ENCODE measurements around the gene RIMKLA.
A peak's percentile ranks its signal among the peaks of the same experiment; 100 is the strongest.

RIMKLA gene

GRCh38 chr1:42430286-42431135, 49.9 kb downstream of the RIMKLA start:
- no peak for DNase-seq

GRCh38 chr1:42431514-42431913, 50.9 kb downstream of the RIMKLA start:
- no peak for DNase-seq

GRCh38 chr1:42432714-42433113, 52.1 kb downstream of the RIMKLA start:
- no peak for DNase-seq

- no peak for DNase-seq
These were observed 52.8 kb downstream of the RIMKLA start for GRCh38 chr1:42433369-42433768.

GRCh38 chr1:42434340-42434739, 53.7 kb downstream of the RIMKLA start:
- no peak for DNase-seq

- DNase-seq = no peak
These were observed 59.3 kb downstream of the RIMKLA start for GRCh38 chr1:42439940-42440339.

GRCh38 chr1:42442662-42443061, 62.1 kb downstream of the RIMKLA start:
- DNase-seq = no peak

- DNase-seq = no peak
These were observed 68.7 kb downstream of the RIMKLA start for GRCh38 chr1:42449256-42449655.

- no peak for DNase-seq
These were observed 69.5 kb downstream of the RIMKLA start for GRCh38 chr1:42450061-42450460.

- DNase-seq = no peak
These were observed 72.8 kb downstream of the RIMKLA start for GRCh38 chr1:42453386-42453785.

- no peak for DNase-seq
These were observed 73.8 kb downstream of the RIMKLA start for GRCh38 chr1:42454403-42454802.

- peak; percentile 96 for DNase-seq
These were observed 75.6 kb downstream of the RIMKLA start, which contains the start of the genes PPCS and ZMYND12 for GRCh38 chr1:42456010-42456753. TSS of gene PPCS (plus strand) at chr1:42456543. CDS start at chr1:42456566, 23 bp downstream. TSS of gene ZMYND12 (minus strand) at chr1:42456022. CDS start at chr1:42455997, 25 bp downstream.

GRCh38 chr1:42456754-42457089, 76.1 kb downstream of the RIMKLA start:
- DNase-seq = no peak

GRCh38 chr1:42461196-42461595, 80.6 kb downstream of the RIMKLA start:
- DNase-seq = no peak

- DNase-seq = peak; percentile 92
These were observed 82.5 kb downstream of the RIMKLA start, which contains the start of gene CCDC30 for GRCh38 chr1:42462828-42463763. TSS of gene CCDC30 (plus strand) at chr1:42463286. CDS start at chr1:42480552, 17,266 bp downstream.

- no peak for DNase-seq
These were observed 83.3 kb downstream of the RIMKLA start for GRCh38 chr1:42463921-42464320.

GRCh38 chr1:42466030-42466429, 85.4 kb downstream of the RIMKLA start:
- DNase-seq = no peak

- DNase-seq = no peak
These were observed 89.1 kb downstream of the RIMKLA start for GRCh38 chr1:42469727-42470126.

Measured in activated CD8-positive, alpha-beta memory T cell treated with anti-CD3 and anti-CD28 coated beads for 24 hours (primary cell).